ENCODE data around the gene IGLON5.

Gene IGLON5

DNA sequence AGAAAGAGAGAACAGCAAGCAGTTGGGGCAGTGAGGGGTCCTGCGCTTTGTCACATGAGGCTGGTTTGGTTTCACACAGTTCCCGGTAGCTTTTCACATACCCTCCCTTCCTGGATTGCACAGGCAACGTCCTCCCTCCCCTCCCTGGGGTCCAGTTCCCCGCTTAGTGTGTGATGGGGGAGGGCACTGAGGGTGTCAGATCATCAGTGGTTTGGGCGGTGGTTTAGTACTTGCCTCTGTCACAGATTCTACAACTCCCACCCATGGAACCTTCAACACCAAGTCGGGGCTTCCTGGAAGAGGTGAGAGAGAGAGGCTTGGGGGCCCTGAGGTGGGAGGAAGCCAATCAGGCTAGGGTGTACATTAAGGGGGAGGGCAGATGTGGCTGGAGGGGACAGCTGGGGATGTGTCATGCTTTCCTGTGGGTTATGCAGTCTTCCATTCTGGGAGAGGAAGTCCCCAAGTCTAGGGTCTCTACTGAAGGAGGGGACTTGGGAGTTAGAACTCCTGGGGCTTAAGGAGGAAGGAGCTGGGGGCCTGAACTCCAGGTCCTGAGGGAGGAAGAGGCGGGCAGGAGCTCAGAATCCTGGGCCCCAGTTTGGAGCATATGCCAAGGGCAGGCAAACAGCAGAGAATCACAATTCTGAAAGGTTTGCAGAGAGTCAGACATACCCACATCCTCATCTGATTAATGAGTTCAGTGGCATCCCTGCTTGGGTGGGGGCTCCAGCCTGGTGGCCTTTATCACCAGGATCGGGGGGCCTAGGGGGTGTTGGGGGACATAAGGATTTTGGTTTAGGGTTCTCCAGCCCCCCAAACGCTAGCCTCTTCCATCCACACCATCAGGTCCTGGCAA, 61.4 kb downstream of the IGLON5 start, which contains the start of gene NKG7:
Gene NKG7 (minus strand): TSS at position 6 of the 856 bp plus-strand sequence. CDS start 119 bp downstream, outside the sequence.
- DNase-seq: peak; percentile 82 to 96 (median 95)
- Histone ChIP-seq H3K4me1 (ENCODE audit: control extremely low read depth in 1 of 4, control insufficient read depth in 4 of 4, insufficient read depth in 4 of 4, low read length in 3 of 4) (peaks cover 6 to 94% (median 68%) of the 10 kb centered on the region in 4 experiments), H3K27me3 (replicated peaks in 2 of 5; ENCODE audit: control insufficient read depth in 4 of 5, insufficient read depth in 5 of 5, low read length in 4 of 5) (no peaks in the 10 kb centered on the region), H3K36me3 (ENCODE audit: control insufficient read depth in 4 of 4, insufficient read depth in 4 of 4, low read length in 3 of 4) (no peaks in the 10 kb centered on the region), H3K4me3 (ENCODE audit: control insufficient read depth in 1 of 7, extremely low read depth in 1 of 7, insufficient read depth in 4 of 7, low read depth in 2 of 7, low read length in 6 of 7) (peak within 1 kb of the TSS in 6 of 7 experiments; percentile 0 to 68 (median 37)), H3K27ac (ENCODE audit: insufficient read depth in 1 of 2, low read depth in 1 of 2, low read length in 2 of 2, poor library complexity in 1 of 2, severe bottlenecking in 2 of 2) (peak within 1 kb of the TSS; percentile 19 to 52), H3K9me3 (ENCODE audit: control extremely low read depth in 1 of 5, control insufficient read depth in 4 of 5, insufficient read depth in 2 of 5, low read depth in 1 of 5, low read length in 4 of 5) (no peaks in the 10 kb centered on the region)
- 50% methylated on average over 1 of the region's 9 CpGs for WGBS (ENCODE audit: insufficient coverage)
- ChIA-PET CTCF (interaction anchor here (0.6 to 1.8 kb wide), 5 partner anchors 9 to 276 kb away, joined by 3 to 8 read pairs (median 3); no protein-coding TSS in a partner anchor), POLR2A (interaction anchor here (0.8 kb wide), 1 partner anchor 36 kb away, joined by 3 read pairs; no protein-coding TSS in a partner anchor)

GRCh38 chr19:51375504-51376221, 64.2 kb downstream of the IGLON5 start:
- peak in 2 of 3 donors; percentile 67 to 74 for DNase-seq
- H3K4me3 ChIP-seq (ENCODE audit: control insufficient read depth in 1 of 7, extremely low read depth in 1 of 7, insufficient read depth in 4 of 7, low read depth in 2 of 7, low read length in 6 of 7): peak overlapping the region in 3 of 7 experiments; percentile 6 to 32 (median 7)
- WGBS (ENCODE audit: insufficient coverage): 13% methylated on average over 4 of the region's 11 CpGs
- H3K4me1 ChIP-seq (ENCODE audit: control extremely low read depth in 1 of 4, control insufficient read depth in 4 of 4, insufficient read depth in 4 of 4, low read length in 3 of 4): peaks cover 6 to 67% (median 53%) of the 10 kb centered on the region in 4 experiments
- H3K36me3 ChIP-seq (ENCODE audit: control insufficient read depth in 4 of 4, insufficient read depth in 4 of 4, low read length in 3 of 4): no peaks in the 10 kb centered on the region
- H3K27ac ChIP-seq (ENCODE audit: insufficient read depth in 1 of 2, low read depth in 1 of 2, low read length in 2 of 2, poor library complexity in 1 of 2, severe bottlenecking in 2 of 2): no peak overlapping the region
- ChIA-PET CTCF (interaction anchor here (1.0 to 1.8 kb wide), 2 partner anchors 12 to 22 kb away, joined by 3 to 6 read pairs; no protein-coding TSS in a partner anchor), POLR2A (no interaction called here)
- H3K27me3 ChIP-seq (replicated peaks in 2 of 5; ENCODE audit: control insufficient read depth in 4 of 5, insufficient read depth in 5 of 5, low read length in 4 of 5): no peaks in the 10 kb centered on the region
- H3K9me3 ChIP-seq (ENCODE audit: control extremely low read depth in 1 of 5, control insufficient read depth in 4 of 5, insufficient read depth in 2 of 5, low read depth in 1 of 5, low read length in 4 of 5): no peaks in the 10 kb centered on the region

DNA sequence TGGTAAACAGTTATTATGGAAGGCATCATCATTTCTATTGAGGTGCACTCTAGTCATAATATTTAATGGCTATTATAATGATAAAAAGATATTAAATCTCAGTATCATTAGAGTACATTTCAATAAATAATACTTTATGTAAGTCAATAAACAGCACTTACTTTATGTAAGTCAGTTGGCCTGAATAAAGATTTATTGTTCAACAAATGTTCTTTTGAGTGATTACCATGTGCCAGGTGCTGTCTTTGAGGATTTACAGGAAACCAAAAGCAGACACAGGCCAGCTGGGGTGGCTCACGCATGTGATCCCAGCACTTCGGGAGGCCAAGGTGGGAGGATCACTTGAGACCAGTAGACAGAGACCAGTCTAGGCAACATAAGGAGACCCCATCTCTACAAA, 66.0 kb downstream of the IGLON5 start:
- Histone ChIP-seq H3K27me3 (replicated peaks in 2 of 5; ENCODE audit: control insufficient read depth in 4 of 5, insufficient read depth in 5 of 5, low read length in 4 of 5) (no peaks in the 10 kb centered on the region), H3K4me1 (ENCODE audit: control extremely low read depth in 1 of 4, control insufficient read depth in 4 of 4, insufficient read depth in 4 of 4, low read length in 3 of 4) (peaks cover 5 to 49% (median 37%) of the 10 kb centered on the region in 4 experiments), H3K36me3 (ENCODE audit: control insufficient read depth in 4 of 4, insufficient read depth in 4 of 4, low read length in 3 of 4) (no peaks in the 10 kb centered on the region), H3K9me3 (ENCODE audit: control extremely low read depth in 1 of 5, control insufficient read depth in 4 of 5, insufficient read depth in 2 of 5, low read depth in 1 of 5, low read length in 4 of 5) (peaks cover 0 to 4% (median 0%) of the 10 kb centered on the region in 5 experiments), H3K27ac (ENCODE audit: insufficient read depth in 1 of 2, low read depth in 1 of 2, low read length in 2 of 2, poor library complexity in 1 of 2, severe bottlenecking in 2 of 2) (no peak overlapping the region), H3K4me3 (ENCODE audit: control insufficient read depth in 1 of 7, extremely low read depth in 1 of 7, insufficient read depth in 4 of 7, low read depth in 2 of 7, low read length in 6 of 7) (no peak overlapping the region)
- DNase-seq: no peak
- CTCF ChIA-PET: interaction anchor here (0.5 to 1.1 kb wide), 3 partner anchors 11 to 61 kb away, joined by 3 to 4 read pairs (median 3); no protein-coding TSS in a partner anchor
- 100% methylated on average over 2 of the region's 2 CpGs for WGBS (ENCODE audit: insufficient coverage)
- POLR2A ChIA-PET: no interaction called here

DNA sequence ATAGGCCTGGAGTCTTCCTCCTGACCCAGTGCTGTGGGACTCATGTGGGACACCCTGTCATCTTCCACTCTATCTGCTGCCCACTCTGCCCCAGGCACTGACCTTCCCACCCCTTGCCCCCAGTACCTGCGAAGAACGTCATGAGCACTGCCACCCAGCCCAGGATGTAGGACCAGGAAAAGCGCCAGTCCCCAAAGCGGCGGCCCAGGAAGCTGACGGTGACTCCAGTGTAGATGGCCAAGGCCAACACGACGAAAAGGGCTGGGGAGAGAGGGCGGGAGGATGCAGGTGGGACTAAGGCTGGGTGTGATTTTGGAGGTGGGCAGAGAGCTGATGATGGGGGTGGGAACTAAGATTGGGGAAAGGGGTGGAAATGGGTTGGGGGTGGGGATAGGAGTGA, 68.9 kb downstream of the IGLON5 start:
- peaks cover 2 to 22% (median 17%) of the 10 kb centered on the region in 4 experiments for H3K4me1 ChIP-seq (ENCODE audit: control extremely low read depth in 1 of 4, control insufficient read depth in 4 of 4, insufficient read depth in 4 of 4, low read length in 3 of 4)
- ChIA-PET CTCF (interaction anchor here (1.3 kb wide), 2 partner anchors 10 to 11 kb away, joined by 3 read pairs; partner anchors contain the start of genes C19orf84 and CLDND2), POLR2A (no interaction called here)
- H3K9me3 ChIP-seq (ENCODE audit: control extremely low read depth in 1 of 5, control insufficient read depth in 4 of 5, insufficient read depth in 2 of 5, low read depth in 1 of 5, low read length in 4 of 5): peaks cover 0 to 4% (median 0%) of the 10 kb centered on the region in 5 experiments
- H3K27ac ChIP-seq (ENCODE audit: insufficient read depth in 1 of 2, low read depth in 1 of 2, low read length in 2 of 2, poor library complexity in 1 of 2, severe bottlenecking in 2 of 2): no peak overlapping the region
- H3K4me3 ChIP-seq (ENCODE audit: control insufficient read depth in 1 of 7, extremely low read depth in 1 of 7, insufficient read depth in 4 of 7, low read depth in 2 of 7, low read length in 6 of 7): no peak overlapping the region
- H3K36me3 ChIP-seq (ENCODE audit: control insufficient read depth in 4 of 4, insufficient read depth in 4 of 4, low read length in 3 of 4): no peaks in the 10 kb centered on the region
- H3K27me3 ChIP-seq (replicated peaks in 2 of 5; ENCODE audit: control insufficient read depth in 4 of 5, insufficient read depth in 5 of 5, low read length in 4 of 5): no peaks in the 10 kb centered on the region
- no peak for DNase-seq
- 97% methylated on average over 5 of the region's 9 CpGs for WGBS (ENCODE audit: insufficient coverage)
